ENCODE results near the gene DET1.

DNA sequence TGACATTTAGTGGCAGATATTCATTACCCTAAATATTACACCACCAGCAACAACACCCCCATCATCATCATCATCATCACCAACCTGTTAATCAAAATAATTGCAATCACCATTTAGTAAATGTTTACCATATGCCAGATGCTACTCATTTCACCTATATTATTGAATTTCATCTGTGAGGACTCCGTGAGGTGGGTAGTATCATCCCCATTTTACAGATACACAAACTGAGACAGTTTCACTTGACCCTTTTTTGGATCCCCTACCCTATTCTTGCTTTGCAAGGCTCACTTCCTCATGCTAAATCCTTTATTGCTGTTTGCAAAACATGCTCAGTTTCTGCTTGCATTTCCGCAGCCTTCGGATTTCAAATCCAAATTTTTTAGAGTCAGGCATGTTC lies 18.3 kb upstream of the DET1 start:
- no peak for TF ChIP-seq GATA3 (IDR thresholded peaks at IDR 0.05; ENCODE audit: low read depth, low read length)
- TF ChIP-seq GATA2 (IDR thresholded peaks at IDR 0.05; ENCODE audit: low read depth, low read length) = no peak
